ENCODE measurements around the gene IREB2.

DNA sequence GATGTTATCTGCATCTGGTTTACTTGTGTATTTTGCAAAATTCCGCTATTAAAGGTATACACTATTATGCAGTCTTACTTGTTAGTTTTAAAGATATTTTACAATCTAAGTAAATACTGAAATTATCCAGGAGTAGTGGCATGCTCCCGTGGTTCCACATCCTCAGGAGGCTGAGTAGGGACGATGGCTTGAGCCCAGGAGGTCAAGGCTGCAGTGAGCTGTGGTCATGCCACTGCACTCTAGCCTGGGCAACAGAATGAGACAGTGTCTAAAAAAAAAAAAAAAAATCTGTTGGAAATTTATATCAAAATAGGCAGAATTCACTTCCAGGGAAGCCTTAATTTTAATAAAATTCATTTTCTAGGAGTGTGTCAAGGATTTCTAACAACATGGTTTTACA, 41.6 kb downstream of the IREB2 start:
- no peak for TF ChIP-seq EZH2 (IDR thresholded peaks at IDR 0.05; ENCODE audit: low read depth, unreplicated experiment)
- TF ChIP-seq POLR2AphosphoS5 (IDR thresholded peaks at IDR 0.05; ENCODE audit: low read depth): no peak
- TF ChIP-seq, protein P1, sequence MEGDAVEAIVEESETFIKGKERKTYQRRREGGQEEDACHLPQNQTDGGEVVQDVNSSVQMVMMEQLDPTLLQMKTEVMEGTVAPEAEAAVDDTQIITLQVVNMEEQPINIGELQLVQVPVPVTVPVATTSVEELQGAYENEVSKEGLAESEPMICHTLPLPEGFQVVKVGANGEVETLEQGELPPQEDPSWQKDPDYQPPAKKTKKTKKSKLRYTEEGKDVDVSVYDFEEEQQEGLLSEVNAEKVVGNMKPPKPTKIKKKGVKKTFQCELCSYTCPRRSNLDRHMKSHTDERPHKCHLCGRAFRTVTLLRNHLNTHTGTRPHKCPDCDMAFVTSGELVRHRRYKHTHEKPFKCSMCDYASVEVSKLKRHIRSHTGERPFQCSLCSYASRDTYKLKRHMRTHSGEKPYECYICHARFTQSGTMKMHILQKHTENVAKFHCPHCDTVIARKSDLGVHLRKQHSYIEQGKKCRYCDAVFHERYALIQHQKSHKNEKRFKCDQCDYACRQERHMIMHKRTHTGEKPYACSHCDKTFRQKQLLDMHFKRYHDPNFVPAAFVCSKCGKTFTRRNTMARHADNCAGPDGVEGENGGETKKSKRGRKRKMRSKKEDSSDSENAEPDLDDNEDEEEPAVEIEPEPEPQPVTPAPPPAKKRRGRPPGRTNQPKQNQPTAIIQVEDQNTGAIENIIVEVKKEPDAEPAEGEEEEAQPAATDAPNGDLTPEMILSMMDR (conservative IDR thresholded peaks at IDR 0.05; ENCODE audit: low read depth in 2 of 2): no peak
- TF ChIP-seq EZH2phosphoT487 (IDR thresholded peaks at IDR 0.05; ENCODE audit: unreplicated experiment): no peak
- no peak for TF ChIP-seq STAT1 (IDR thresholded peaks at IDR 0.05; ENCODE audit: unreplicated experiment)
- TF ChIP-seq, protein P2, sequence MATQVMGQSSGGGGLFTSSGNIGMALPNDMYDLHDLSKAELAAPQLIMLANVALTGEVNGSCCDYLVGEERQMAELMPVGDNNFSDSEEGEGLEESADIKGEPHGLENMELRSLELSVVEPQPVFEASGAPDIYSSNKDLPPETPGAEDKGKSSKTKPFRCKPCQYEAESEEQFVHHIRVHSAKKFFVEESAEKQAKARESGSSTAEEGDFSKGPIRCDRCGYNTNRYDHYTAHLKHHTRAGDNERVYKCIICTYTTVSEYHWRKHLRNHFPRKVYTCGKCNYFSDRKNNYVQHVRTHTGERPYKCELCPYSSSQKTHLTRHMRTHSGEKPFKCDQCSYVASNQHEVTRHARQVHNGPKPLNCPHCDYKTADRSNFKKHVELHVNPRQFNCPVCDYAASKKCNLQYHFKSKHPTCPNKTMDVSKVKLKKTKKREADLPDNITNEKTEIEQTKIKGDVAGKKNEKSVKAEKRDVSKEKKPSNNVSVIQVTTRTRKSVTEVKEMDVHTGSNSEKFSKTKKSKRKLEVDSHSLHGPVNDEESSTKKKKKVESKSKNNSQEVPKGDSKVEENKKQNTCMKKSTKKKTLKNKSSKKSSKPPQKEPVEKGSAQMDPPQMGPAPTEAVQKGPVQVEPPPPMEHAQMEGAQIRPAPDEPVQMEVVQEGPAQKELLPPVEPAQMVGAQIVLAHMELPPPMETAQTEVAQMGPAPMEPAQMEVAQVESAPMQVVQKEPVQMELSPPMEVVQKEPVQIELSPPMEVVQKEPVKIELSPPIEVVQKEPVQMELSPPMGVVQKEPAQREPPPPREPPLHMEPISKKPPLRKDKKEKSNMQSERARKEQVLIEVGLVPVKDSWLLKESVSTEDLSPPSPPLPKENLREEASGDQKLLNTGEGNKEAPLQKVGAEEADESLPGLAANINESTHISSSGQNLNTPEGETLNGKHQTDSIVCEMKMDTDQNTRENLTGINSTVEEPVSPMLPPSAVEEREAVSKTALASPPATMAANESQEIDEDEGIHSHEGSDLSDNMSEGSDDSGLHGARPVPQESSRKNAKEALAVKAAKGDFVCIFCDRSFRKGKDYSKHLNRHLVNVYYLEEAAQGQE (IDR thresholded peaks at IDR 0.05; ENCODE audit: unreplicated experiment): no peak
- no peak for TF ChIP-seq NANOG (IDR thresholded peaks at IDR 0.05; ENCODE audit: borderline replicate concordance)

All from GM23338 (cell line).